OCI-LY7 (cell line): Measurements from ENCODE around the gene TTC28. TPM values are rescaled to one million over a fixed set of nuclear protein-coding genes. Genes with fewer than 3 reads are reported as not detected.

Experiments
- BruUV-seq: library from RNA; stranded (reverse); fragments of 400-500 nt; replicated peaks from 2 replicates; lab custom pipeline; 2021; lab: Mats Ljungman, UMichigan
- CTCF ChIA-PET: fragments of 300-600 bp; sonication (Branson Sonifier 250); formaldehyde crosslinking; loops from one replicate; lab custom pipeline; 2022; ENCODE audit warnings: antibody characterized with exemption; ENCODE audit not compliant: unreplicated experiment; lab: Charles Lee
- POLR2A ChIA-PET: fragments of 300-600 bp; sonication (Branson Sonifier 250); formaldehyde crosslinking; loops from one replicate; lab custom pipeline; 2022; ENCODE audit warnings: antibody characterized with exemption; lab: Charles Lee
- DNase-seq: peaks from one replicate; pipeline ENCODE4 v3.0.0-alpha.2; 2015; ENCODE audit warnings: low spot score
- H2AFZ ChIP-seq: fragments of 200-600 bp; sonication (generic), shearing (Covaris generic); 2 replicates; pipeline ENCODE4 v1.6.1; 2014; ENCODE audit warnings: mild to moderate bottlenecking, antibody characterized with exemption, low read length, moderate library complexity
- H3K27ac ChIP-seq: fragments of 200-600 bp; sonication (generic); 2 replicates; pipeline ENCODE4 v1.5.1; 2014; ENCODE audit warnings: mixed run types, low read depth, mild to moderate bottlenecking, moderate library complexity, low read length, inconsistent platforms; ENCODE audit not compliant: poor library complexity, severe bottlenecking
- H3K36me3 ChIP-seq: fragments of 200-600 bp; sonication (generic); 2 replicates; pipeline ENCODE4 v1.6.1; 2014; ENCODE audit warnings: mild to moderate bottlenecking, antibody characterized with exemption, low read length, moderate library complexity, mixed read lengths; ENCODE audit not compliant: insufficient read depth
- H3K4me1 ChIP-seq: fragments of 200-600 bp; sonication (generic); 2 replicates; pipeline ENCODE4 v1.5.1; 2014; ENCODE audit warnings: mild to moderate bottlenecking, low read length; ENCODE audit not compliant: insufficient read depth, poor library complexity, severe bottlenecking
- H3K4me2 ChIP-seq: fragments of 200-600 bp; sonication (generic); 2 replicates; pipeline ENCODE4 v1.6.1; 2014; ENCODE audit warnings: mild to moderate bottlenecking, low read length
- H3K4me3 ChIP-seq: fragments of 200-600 bp; sonication (generic); 2 replicates; pipeline ENCODE4 v1.5.1; 2014; ENCODE audit warnings: mild to moderate bottlenecking, low read depth, low read length; ENCODE audit not compliant: poor library complexity, severe bottlenecking
- H3K79me2 ChIP-seq: fragments of 200-600 bp; sonication (generic); 2 replicates; pipeline ENCODE4 v1.6.1; 2016; ENCODE audit warnings: low read depth, mild to moderate bottlenecking, low read length, moderate library complexity, mixed read lengths; ENCODE audit not compliant: insufficient read depth
- H3K9me2 ChIP-seq: fragments of 200-600 bp; sonication (generic); 2 replicates; pipeline ENCODE4 v1.6.1; 2016; ENCODE audit warnings: mild to moderate bottlenecking, low read length, mixed read lengths; ENCODE audit not compliant: insufficient read depth
- H3K9me3 ChIP-seq: fragments of 200-600 bp; sonication (generic); 2 replicates; pipeline ENCODE4 v1.6.1; 2014; ENCODE audit warnings: mild to moderate bottlenecking, mixed run types, low read length, mixed read lengths
- H4K20me1 ChIP-seq: fragments of 200-600 bp; sonication (generic); 2 replicates; pipeline ENCODE4 v1.6.1; 2014; ENCODE audit warnings: mild to moderate bottlenecking, antibody characterized with exemption, low read length, moderate library complexity, mixed read lengths; ENCODE audit not compliant: insufficient read depth
- CTCF ChIP-seq: fragments of 200-600 bp; sonication (generic); conservative IDR thresholded peaks from 2 replicates; pipeline ENCODE4 v1.5.1; 2014; ENCODE audit warnings: mild to moderate bottlenecking, antibody characterized with exemption, low read length, moderate library complexity, mixed read lengths
- EZH2phosphoT487 ChIP-seq: fragments of 200-600 bp; sonication (generic); IDR thresholded peaks from 2 replicates; pipeline ENCODE4 v1.6.1; 2018; ENCODE audit warnings: low read depth, borderline replicate concordance, mild to moderate bottlenecking, mixed run types, antibody characterized with exemption, low read length, moderate library complexity, mixed read lengths
- intact Hi-C: fragments of 100-400 bp; cut with micrococcal nuclease; formaldehyde crosslinking; loops from one replicate; pipeline ENCODE4 v1.10.0; 2022; ENCODE audit not compliant: unreplicated experiment
- total RNA-seq, 2 experiments: library from RNA; depleted of rRNA in 1 of 2; stranded (reverse); fragments of >200 nt in 1 of 2; shearing (Covaris generic) in 1 of 2; gene quantifications; 2 replicates each; pipeline ENCODE4 v1.2.3, GENCODE V29; 2014 to 2022

Gene TTC28
- total RNA-seq, 2 experiments from 2014 or later, result under 0.01 to 0.55 TPM

- Histone ChIP-seq H3K4me2 (no peak overlapping the region), H3K27ac (no peak overlapping the region), H3K9me3 (no peaks in the 10 kb centered on the region), H3K4me1 (no peaks in the 10 kb centered on the region), H3K9me2 (no peaks in the 10 kb centered on the region), H3K36me3 (no peaks in the 10 kb centered on the region), H3K79me2 (no peaks in the 10 kb centered on the region), H2AFZ (no peak overlapping the region), H3K4me3 (no peak overlapping the region), H4K20me1 (no peaks in the 10 kb centered on the region)
- intact Hi-C loops, result loop anchor here (2.0 to 10.0 kb wide), 2 partner anchors 539 to 573 kb away; no protein-coding TSS in a partner anchor
- no TSS peak for BruUV-seq
- ChIA-PET CTCF (no interaction called here), POLR2A (no interaction called here)
- TF ChIP-seq CTCF (no peak), EZH2phosphoT487 (no peak)
- no peak for DNase-seq
These were observed 85.4 kb downstream of the TTC28 start for GRCh38 chr22:28594076-28594796.

- no peaks in the 10 kb centered on the region for H3K36me3 ChIP-seq
- H3K4me1 ChIP-seq, result no peaks in the 10 kb centered on the region
- intact Hi-C loops, result loop anchor here (10.0 kb wide), 1 partner anchor 538 kb away; no protein-coding TSS in a partner anchor
- POLR2A ChIA-PET, result no interaction called here
- H4K20me1 ChIP-seq, result no peaks in the 10 kb centered on the region
- no peak for DNase-seq
- no peak overlapping the region for H3K27ac ChIP-seq
- no peaks in the 10 kb centered on the region for H3K9me3 ChIP-seq
- H3K4me2 ChIP-seq, result no peak overlapping the region
- BruUV-seq, result no TSS peak
- TF ChIP-seq CTCF, result no peak
- CTCF ChIA-PET, result interaction anchor here (0.6 kb wide), 1 partner anchor 44 kb away, joined by 3 read pairs; no protein-coding TSS in a partner anchor
- H3K4me3 ChIP-seq, result no peak overlapping the region
- no peak overlapping the region for H2AFZ ChIP-seq
- H3K79me2 ChIP-seq, result no peaks in the 10 kb centered on the region
- H3K9me2 ChIP-seq, result no peaks in the 10 kb centered on the region
These were observed 86.3 kb downstream of the TTC28 start for GRCh38 chr22:28593299-28593698.

- ChIA-PET CTCF (no interaction called here), POLR2A (no interaction called here)
- Histone ChIP-seq H4K20me1 (no peaks in the 10 kb centered on the region), H3K79me2 (no peaks in the 10 kb centered on the region), H3K36me3 (no peaks in the 10 kb centered on the region), H3K9me3 (no peaks in the 10 kb centered on the region), H3K4me1 (no peaks in the 10 kb centered on the region), H3K9me2 (no peaks in the 10 kb centered on the region), H3K27ac (no peak overlapping the region), H3K4me2 (no peak overlapping the region), H2AFZ (no peak overlapping the region), H3K4me3 (no peak overlapping the region)
- DNase-seq, result no peak
- intact Hi-C loops, result no loop called here
- BruUV-seq, result no TSS peak
- TF ChIP-seq CTCF (no peak), EZH2phosphoT487 (no peak)
These were observed 90.4 kb downstream of the TTC28 start for GRCh38 chr22:28589102-28589750.
